H9 (cell line): ENCODE results near the gene AJAP1. TPM values are rescaled to one million over a fixed set of nuclear protein-coding genes. Genes with fewer than 3 reads are reported as not detected.

Experiments
- DNase-seq: peaks from one replicate; pipeline ENCODE4 v3.0.0-alpha.2; 2017
- H2AFZ ChIP-seq: one replicate; pipeline ENCODE4 v1.6.1; 2013; ENCODE audit warnings: mild to moderate bottlenecking, low read length, control low read depth, moderate library complexity
- H2AK5ac ChIP-seq: 2 replicates; pipeline ENCODE4 v1.6.1; 2013; ENCODE audit warnings: low read length, control low read depth, mixed read lengths; ENCODE audit not compliant: insufficient read length
- H2BK120ac ChIP-seq: one replicate; pipeline ENCODE4 v1.6.1; 2013; ENCODE audit warnings: low read depth, mild to moderate bottlenecking, low read length, control low read depth, inconsistent platforms; ENCODE audit not compliant: poor library complexity, severe bottlenecking
- H2BK12ac ChIP-seq: 2 replicates; pipeline ENCODE4 v1.6.1; 2013; ENCODE audit warnings: low read length, control low read depth, mixed read lengths, low read depth; ENCODE audit not compliant: insufficient read length
- H2BK15ac ChIP-seq: 2 replicates; pipeline ENCODE4 v1.6.1; 2013; ENCODE audit warnings: low read depth, low read length, control low read depth
- H2BK20ac ChIP-seq: one replicate; pipeline ENCODE4 v1.6.1; 2013; ENCODE audit warnings: low read depth, mild to moderate bottlenecking, low read length, control low read depth, inconsistent platforms; ENCODE audit not compliant: poor library complexity, severe bottlenecking
- H2BK5ac ChIP-seq: 2 replicates; pipeline ENCODE4 v1.6.1; 2013; ENCODE audit warnings: low read length, control low read depth, mixed read lengths; ENCODE audit not compliant: insufficient read length
- H3K14ac ChIP-seq: 2 replicates; pipeline ENCODE4 v1.6.1; 2013; ENCODE audit warnings: low read length, control low read depth; ENCODE audit not compliant: insufficient read depth
- H3K18ac ChIP-seq: 2 replicates; pipeline ENCODE4 v1.6.1; 2013; ENCODE audit warnings: low read depth, mild to moderate bottlenecking, mixed read lengths, low read length, control low read depth; ENCODE audit not compliant: insufficient read length
- H3K23ac ChIP-seq: 2 replicates; pipeline ENCODE4 v1.6.1; 2013; ENCODE audit warnings: low read length, control low read depth, mixed read lengths, low read depth; ENCODE audit not compliant: insufficient read length
- H3K23me2 ChIP-seq: 2 replicates; pipeline ENCODE4 v1.6.1; 2013; ENCODE audit warnings: low read depth, mild to moderate bottlenecking, mixed read lengths, low read length, control low read depth; ENCODE audit not compliant: insufficient read length, poor library complexity, severe bottlenecking
- H3K27ac ChIP-seq: 2 replicates; pipeline ENCODE4 v1.5.1; 2013; ENCODE audit warnings: low read length, control low read depth, mixed read lengths, low read depth; ENCODE audit not compliant: insufficient read length
- H3K27me3 ChIP-seq: 2 replicates; pipeline ENCODE4 v1.6.1; 2013; ENCODE audit warnings: low read length, control low read depth, inconsistent platforms; ENCODE audit not compliant: insufficient read depth
- H3K4ac ChIP-seq: 2 replicates; pipeline ENCODE4 v1.6.1; 2013; ENCODE audit warnings: low read depth, mild to moderate bottlenecking, control low read depth, inconsistent platforms, low read length, moderate library complexity
- H3K4me1 ChIP-seq: 2 replicates; pipeline ENCODE4 v1.6.1; 2013; ENCODE audit warnings: low read length, control low read depth, inconsistent platforms; ENCODE audit not compliant: insufficient read depth
- H3K4me2 ChIP-seq: 2 replicates; pipeline ENCODE4 v1.6.1; 2013; ENCODE audit warnings: low read length, control low read depth, mixed read lengths; ENCODE audit not compliant: insufficient read length, insufficient read depth
- H3K56ac ChIP-seq: 2 replicates; pipeline ENCODE4 v1.6.1; 2013; ENCODE audit warnings: low read depth, mild to moderate bottlenecking, mixed read lengths, low read length, control low read depth; ENCODE audit not compliant: insufficient read length
- H3K79me1 ChIP-seq: 2 replicates; pipeline ENCODE4 v1.6.1; 2013; ENCODE audit warnings: low read depth, mild to moderate bottlenecking, moderate library complexity, low read length, control low read depth, inconsistent platforms; ENCODE audit not compliant: insufficient read depth, poor library complexity, severe bottlenecking
- H3K79me2 ChIP-seq: 2 replicates; pipeline ENCODE4 v1.6.1; 2013; ENCODE audit warnings: low read length, control low read depth, inconsistent platforms; ENCODE audit not compliant: insufficient read depth
- H3K9ac ChIP-seq: 2 replicates; pipeline ENCODE4 v1.6.1; 2013; ENCODE audit warnings: low read length, control low read depth, mixed read lengths; ENCODE audit not compliant: insufficient read length; ENCODE audit errors: extremely low read depth
- H3K9me3 ChIP-seq: one replicate; pipeline ENCODE4 v1.6.1; 2013; ENCODE audit warnings: low read depth, low read length, inconsistent platforms; ENCODE audit not compliant: control insufficient read depth
- H3T11ph ChIP-seq: one replicate; pipeline ENCODE4 v1.6.1; 2013; ENCODE audit warnings: mild to moderate bottlenecking, low read length, control low read depth, inconsistent platforms
- H4K20me1 ChIP-seq: one replicate; pipeline ENCODE4 v1.6.1; 2013; ENCODE audit not compliant: control insufficient read depth, insufficient read length, insufficient read depth
- H4K5ac ChIP-seq: 2 replicates; pipeline ENCODE4 v1.6.1; 2013; ENCODE audit warnings: low read depth, mild to moderate bottlenecking, mixed read lengths, low read length, control low read depth; ENCODE audit not compliant: insufficient read length
- H4K8ac ChIP-seq: replicated peaks from 2 replicates; pipeline ENCODE4 v1.6.1; 2013; ENCODE audit warnings: low read length, control low read depth, mixed read lengths, low read depth; ENCODE audit not compliant: insufficient read length
- H4K91ac ChIP-seq: 2 replicates; pipeline ENCODE4 v1.6.1; 2013; ENCODE audit warnings: low read depth, mild to moderate bottlenecking, moderate library complexity, mixed read lengths, low read length, control low read depth; ENCODE audit not compliant: insufficient read length
- H3K27ac Mint-ChIP-seq, 3 experiments: 2 replicates in 2 of 3; 3 replicates in 1 of 3; pipeline ENCODE4 v1.8.0; 2020 to 2021; ENCODE audit warnings: mixed read lengths in 3 of 3, mild to moderate bottlenecking in 1 of 3, moderate library complexity in 1 of 3
- H3K27me3 Mint-ChIP-seq: 2 replicates; pipeline ENCODE4 v1.8.0; 2021; ENCODE audit warnings: low read depth, mild to moderate bottlenecking, moderate library complexity, mixed read lengths
- H3K36me3 Mint-ChIP-seq, 3 experiments: 2 replicates in 2 of 3; 3 replicates in 1 of 3; pipeline ENCODE4 v1.8.0; 2020 to 2021; ENCODE audit warnings: low read depth in 3 of 3, mixed read lengths in 3 of 3; ENCODE audit not compliant: insufficient read depth in 1 of 3
- H3K4me1 Mint-ChIP-seq, 2 experiments: 2 replicates each; pipeline ENCODE4 v1.8.0; 2020; ENCODE audit warnings: mixed read lengths in 2 of 2
- H3K4me3 Mint-ChIP-seq, 2 experiments: 2 replicates in 1 of 2; 3 replicates in 1 of 2; pipeline ENCODE4 v1.8.0; 2020 to 2021; ENCODE audit warnings: mild to moderate bottlenecking in 2 of 2, mixed read lengths in 2 of 2, moderate library complexity in 1 of 2
- H3K9me3 Mint-ChIP-seq, 2 experiments: 2 replicates in 1 of 2; 3 replicates in 1 of 2; pipeline ENCODE4 v1.8.0; 2020; ENCODE audit warnings: mild to moderate bottlenecking in 2 of 2, mixed read lengths in 2 of 2, moderate library complexity in 1 of 2
- CTCF ChIP-seq: fragments of 200-600 bp; sonication (generic); conservative IDR thresholded peaks from 3 replicates; pipeline ENCODE4 v1.8.0; 2021; ENCODE audit warnings: antibody characterized with exemption, mild to moderate bottlenecking
- WGBS: extraction: QIAGEN DNeasy Blood & Tissue Kit; methylation state at CpG from one replicate; pipeline ENCODE4 v1.1.7; 2013; ENCODE audit warnings: missing lambda C conversion rate, low lambda C conversion rate, mixed read lengths; ENCODE audit not compliant: insufficient read length; ENCODE audit errors: extremely low coverage; 5-methylcytosine and 5-hydroxymethylcytosine counted together
- total RNA-seq: library from RNA; stranded (reverse); gene quantifications from 2 replicates; pipeline ENCODE4 v1.2.1, GENCODE V29; 2021

Gene AJAP1
- total RNA-seq, 1 experiment from 2014 or later = 8.6 TPM

GRCh38 chr1:4627353-4627752 lies 27.1 kb upstream of the AJAP1 start:
- peaks cover 2% of the 10 kb centered on the region in 2 experiments; a peak in 1 of 4 replicates for H3K4me1 Mint-ChIP-seq

More at GRCh38 chr1:4627353-4627752, 27.1 kb upstream of the AJAP1 start:
- H3K27ac Mint-ChIP-seq = no peak overlapping the region
- no peak overlapping the region for H3K23ac ChIP-seq
- H3K56ac ChIP-seq = no peak overlapping the region
- H2AFZ ChIP-seq = no peak overlapping the region
- H3K23me2 ChIP-seq = no peaks in the 10 kb centered on the region
- peaks cover 14% of the 10 kb centered on the region for H3K27me3 Mint-ChIP-seq
- TF ChIP-seq CTCF = peak; percentile 51
- H3K27me3 ChIP-seq = no peaks in the 10 kb centered on the region
- H3K4me1 ChIP-seq = no peaks in the 10 kb centered on the region
- H4K91ac ChIP-seq = no peak overlapping the region
- no peak overlapping the region for H3K9ac ChIP-seq
- no peak overlapping the region for H3K18ac ChIP-seq
- H2BK120ac ChIP-seq = no peak overlapping the region
- no peak overlapping the region for H3T11ph ChIP-seq
- no peak overlapping the region for H2BK12ac ChIP-seq
- no peaks in the 10 kb centered on the region for H3K79me1 ChIP-seq
- H3K4me3 Mint-ChIP-seq = no peak overlapping the region
- no CpG with 5 or more reads among the region's 12 CpGs for WGBS
- H2BK20ac ChIP-seq = no peak overlapping the region
- no peak overlapping the region for H2AK5ac ChIP-seq
- no peaks in the 10 kb centered on the region for H3K79me2 ChIP-seq
- DNase-seq = peak; percentile 47
- no peak overlapping the region for H2BK5ac ChIP-seq
- no peak overlapping the region for H3K27ac ChIP-seq
- peaks cover 2 to 6% of the 10 kb centered on the region in 2 experiments; a peak in 2 of 5 replicates for H3K9me3 Mint-ChIP-seq
- H4K8ac ChIP-seq = no peak overlapping the region
- H4K20me1 ChIP-seq = no peaks in the 10 kb centered on the region
- H3K4ac ChIP-seq = no peak overlapping the region
- H3K4me2 ChIP-seq = no peak overlapping the region
- no peaks in the 10 kb centered on the region for H3K9me3 ChIP-seq
- H3K14ac ChIP-seq = no peak overlapping the region
- H2BK15ac ChIP-seq = no peak overlapping the region
- H4K5ac ChIP-seq = no peak overlapping the region
- no peaks in the 10 kb centered on the region for H3K36me3 Mint-ChIP-seq
